Mesenchymal stem cell (in vitro differentiated cells and primary cell): ENCODE measurements around the gene CYP39A1.

ENCODE experiments used
- DNase-seq: peaks from one replicate; pipeline ENCODE4 v3.0.0-alpha.2; 2013
- H2AFZ ChIP-seq: one replicate; pipeline ENCODE4 v1.6.1; 2013; ENCODE audit warnings: low read depth, mild to moderate bottlenecking, control low read depth, inconsistent platforms, low read length, moderate library complexity
- H2AK5ac ChIP-seq: 2 replicates; pipeline ENCODE4 v1.6.1; 2013; ENCODE audit warnings: low read length, moderate library complexity, mild to moderate bottlenecking, inconsistent platforms; ENCODE audit not compliant: severe bottlenecking
- H2BK120ac ChIP-seq: one replicate; pipeline ENCODE4 v1.6.1; 2013; ENCODE audit warnings: low read depth, mild to moderate bottlenecking, inconsistent platforms, low read length, moderate library complexity
- H2BK12ac ChIP-seq, 2 experiments: one replicate each; pipeline ENCODE4 v1.6.1; 2013; ENCODE audit warnings: inconsistent platforms in 2 of 2, low read length in 2 of 2, mild to moderate bottlenecking in 2 of 2, moderate library complexity in 2 of 2, control low read depth in 1 of 2
- H2BK15ac ChIP-seq: one replicate; pipeline ENCODE4 v1.6.1; 2013; ENCODE audit warnings: mild to moderate bottlenecking, low read depth, inconsistent platforms; ENCODE audit not compliant: poor library complexity, severe bottlenecking
- H2BK5ac ChIP-seq: 2 replicates; pipeline ENCODE4 v1.6.1; 2013; ENCODE audit warnings: low read depth, mild to moderate bottlenecking, low read length, control low read depth, inconsistent platforms; ENCODE audit not compliant: poor library complexity, severe bottlenecking
- H3K14ac ChIP-seq, 2 experiments: one replicate each; pipeline ENCODE4 v1.6.1; 2013; ENCODE audit warnings: inconsistent platforms in 2 of 2, low read length in 2 of 2, control low read depth in 1 of 2, mild to moderate bottlenecking in 1 of 2, moderate library complexity in 1 of 2
- H3K18ac ChIP-seq, 2 experiments: one replicate each; pipeline ENCODE4 v1.6.1; 2013; ENCODE audit warnings: inconsistent platforms in 2 of 2, low read length in 2 of 2, control low read depth in 1 of 2, low read depth in 1 of 2, mild to moderate bottlenecking in 1 of 2
- H3K23ac ChIP-seq, 2 experiments: one replicate each; pipeline ENCODE4 v1.6.1; 2013; ENCODE audit warnings: inconsistent platforms in 2 of 2, low read length in 2 of 2, mild to moderate bottlenecking in 2 of 2, moderate library complexity in 2 of 2, control low read depth in 1 of 2
- H3K27ac ChIP-seq: 2 replicates; pipeline ENCODE4 v1.5.1; 2013; ENCODE audit warnings: mild to moderate bottlenecking, moderate library complexity, low read length, control low read depth, inconsistent platforms; ENCODE audit not compliant: poor library complexity, severe bottlenecking
- H3K27me3 ChIP-seq, 2 experiments: 2 replicates each; pipeline versions ENCODE4 v1.6.1 to v1.7.0; 2013; ENCODE audit warnings: low read length in 2 of 2, mild to moderate bottlenecking in 2 of 2, moderate library complexity in 2 of 2, control low read depth in 1 of 2, inconsistent platforms in 1 of 2; ENCODE audit not compliant: control insufficient read depth in 1 of 2, insufficient read depth in 1 of 2
- H3K36me3 ChIP-seq, 2 experiments: 2 replicates each; pipeline versions ENCODE4 v1.6.1 to v1.7.0; 2013; ENCODE audit warnings: low read length in 2 of 2, control low read depth in 1 of 2, inconsistent platforms in 1 of 2, low read depth in 1 of 2, mild to moderate bottlenecking in 1 of 2; ENCODE audit not compliant: insufficient read depth in 2 of 2, control insufficient read depth in 1 of 2
- H3K4ac ChIP-seq, 2 experiments: one replicate each; pipeline ENCODE4 v1.6.1; 2013; ENCODE audit warnings: inconsistent platforms in 2 of 2, low read length in 2 of 2, mild to moderate bottlenecking in 2 of 2, moderate library complexity in 2 of 2, control low read depth in 1 of 2, low read depth in 1 of 2
- H3K4me1 ChIP-seq: 2 replicates; pipeline ENCODE4 v1.6.1; 2013; ENCODE audit warnings: low read depth, low read length, control low read depth; ENCODE audit not compliant: control insufficient read depth, insufficient read depth
- H3K4me2 ChIP-seq: 2 replicates; pipeline ENCODE4 v1.6.1; 2013; ENCODE audit warnings: low read length, mild to moderate bottlenecking, inconsistent platforms; ENCODE audit not compliant: poor library complexity, severe bottlenecking
- H3K4me3 ChIP-seq, 2 experiments: 2 replicates each; pipeline versions ENCODE4 v1.5.1 to v1.7.0; 2013; ENCODE audit warnings: low read length in 2 of 2, mild to moderate bottlenecking in 2 of 2, control low read depth in 1 of 2, low read depth in 1 of 2; ENCODE audit not compliant: insufficient read depth in 1 of 2
- H3K79me1 ChIP-seq: replicated peaks from 2 replicates; pipeline ENCODE4 v1.6.1; 2013; ENCODE audit warnings: mild to moderate bottlenecking, control low read depth, low read length, inconsistent platforms; ENCODE audit not compliant: poor library complexity, severe bottlenecking
- H3K9ac ChIP-seq: 2 replicates; pipeline ENCODE4 v1.7.0; 2013; ENCODE audit warnings: mild to moderate bottlenecking, low read length, moderate library complexity
- H3K9me3 ChIP-seq: 2 replicates; pipeline ENCODE4 v1.7.0; 2013; ENCODE audit warnings: mild to moderate bottlenecking, low read length; ENCODE audit not compliant: control insufficient read depth
- H4K8ac ChIP-seq: one replicate; pipeline ENCODE4 v1.6.1; 2013; ENCODE audit warnings: inconsistent platforms, mild to moderate bottlenecking, low read length, moderate library complexity
- H4K91ac ChIP-seq: one replicate; pipeline ENCODE4 v1.6.1; 2013; ENCODE audit warnings: mild to moderate bottlenecking, low read length, inconsistent platforms
- WGBS: methylation state at CpG from one replicate; pipeline ENCODE4 v1.1.7; 2013; ENCODE audit warnings: mixed read lengths; 5-methylcytosine and 5-hydroxymethylcytosine counted together

Gene CYP39A1

GRCh38 chr6:46690141-46690755 is 37.6 kb upstream of the CYP39A1 start:
- no peak overlapping the region for H2AK5ac ChIP-seq
- H4K8ac ChIP-seq = no peak overlapping the region
- DNase-seq = no peak
- H3K27me3 ChIP-seq = no peaks in the 10 kb centered on the region
- no peaks in the 10 kb centered on the region for H3K4me1 ChIP-seq
- H3K4me2 ChIP-seq = no peak overlapping the region
- H3K36me3 ChIP-seq = no peaks in the 10 kb centered on the region
- no peak overlapping the region for H4K91ac ChIP-seq
- no peaks in the 10 kb centered on the region for H3K9me3 ChIP-seq
- no peak overlapping the region for H3K4me3 ChIP-seq
- no peak overlapping the region for H2BK15ac ChIP-seq
- H2BK12ac ChIP-seq = no peak overlapping the region
- no peak overlapping the region for H3K9ac ChIP-seq
- H3K79me1 ChIP-seq = no peaks in the 10 kb centered on the region
- no peak overlapping the region for H3K18ac ChIP-seq
- H2BK5ac ChIP-seq = no peak overlapping the region
- H3K4ac ChIP-seq = no peak overlapping the region
- 85% methylated on average over 2 of the region's 2 CpGs for WGBS
- H3K23ac ChIP-seq = no peak overlapping the region
- H2BK120ac ChIP-seq = no peak overlapping the region
- no peak overlapping the region for H3K14ac ChIP-seq
- H2AFZ ChIP-seq = no peak overlapping the region
- H3K27ac ChIP-seq = no peak overlapping the region

GRCh38 chr6:46689657-46690056 is 37.0 kb upstream of the CYP39A1 start:
- H3K9me3 ChIP-seq = no peaks in the 10 kb centered on the region
- no peak overlapping the region for H2BK5ac ChIP-seq
- no peaks in the 10 kb centered on the region for H3K79me1 ChIP-seq
- no peak overlapping the region for H3K9ac ChIP-seq
- H3K4me2 ChIP-seq = no peak overlapping the region
- H4K8ac ChIP-seq = no peak overlapping the region
- H2BK12ac ChIP-seq = no peak overlapping the region
- H3K23ac ChIP-seq = no peak overlapping the region
- H4K91ac ChIP-seq = no peak overlapping the region
- no peak overlapping the region for H3K4me3 ChIP-seq
- H3K27me3 ChIP-seq = no peaks in the 10 kb centered on the region
- H3K36me3 ChIP-seq = no peaks in the 10 kb centered on the region
- no peak overlapping the region for H2AFZ ChIP-seq
- no peak overlapping the region for H3K18ac ChIP-seq
- H3K27ac ChIP-seq = no peak overlapping the region
- no peak overlapping the region for H2BK120ac ChIP-seq
- no peaks in the 10 kb centered on the region for H3K4me1 ChIP-seq
- no peak for DNase-seq
- no peak overlapping the region for H2AK5ac ChIP-seq
- no peak overlapping the region for H3K4ac ChIP-seq
- WGBS = 85% methylated on average over 3 of the region's 3 CpGs
- no peak overlapping the region for H2BK15ac ChIP-seq
- no peak overlapping the region for H3K14ac ChIP-seq

GRCh38 chr6:46688966-46689335 is 36.3 kb upstream of the CYP39A1 start:
- H3K4me1 ChIP-seq = no peaks in the 10 kb centered on the region
- H3K27me3 ChIP-seq = no peaks in the 10 kb centered on the region
- DNase-seq = no peak
- H3K4ac ChIP-seq = no peak overlapping the region
- no peaks in the 10 kb centered on the region for H3K9me3 ChIP-seq
- H3K23ac ChIP-seq = no peak overlapping the region
- H3K14ac ChIP-seq = no peak overlapping the region
- H3K36me3 ChIP-seq = no peaks in the 10 kb centered on the region
- H3K79me1 ChIP-seq = no peaks in the 10 kb centered on the region
- no peak overlapping the region for H4K8ac ChIP-seq
- no peak overlapping the region for H2BK5ac ChIP-seq
- no peak overlapping the region for H3K4me3 ChIP-seq
- H2AK5ac ChIP-seq = no peak overlapping the region
- H3K9ac ChIP-seq = no peak overlapping the region
- H4K91ac ChIP-seq = no peak overlapping the region
- no peak overlapping the region for H2BK12ac ChIP-seq
- 95% methylated on average over 13 of the region's 13 CpGs for WGBS
- H2BK15ac ChIP-seq = no peak overlapping the region
- no peak overlapping the region for H3K4me2 ChIP-seq
- no peak overlapping the region for H2AFZ ChIP-seq
- no peak overlapping the region for H2BK120ac ChIP-seq
- no peak overlapping the region for H3K18ac ChIP-seq
- H3K27ac ChIP-seq = no peak overlapping the region

GRCh38 chr6:46688117-46688965 is 35.7 kb upstream of the CYP39A1 start:
- Histone ChIP-seq H4K8ac (no peak overlapping the region), H3K79me1 (no peaks in the 10 kb centered on the region), H2BK120ac (no peak overlapping the region), H2AK5ac (no peak overlapping the region), H3K14ac (no peak overlapping the region), H3K4ac (no peak overlapping the region), H4K91ac (no peak overlapping the region), H2BK5ac (no peak overlapping the region), H3K36me3 (no peaks in the 10 kb centered on the region), H3K4me1 (no peaks in the 10 kb centered on the region), H2BK15ac (no peak overlapping the region), H3K27me3 (no peaks in the 10 kb centered on the region), H3K23ac (no peak overlapping the region), H3K4me2 (no peak overlapping the region), H3K9ac (no peak overlapping the region), H2BK12ac (no peak overlapping the region), H2AFZ (no peak overlapping the region), H3K9me3 (no peaks in the 10 kb centered on the region), H3K4me3 (no peak overlapping the region), H3K27ac (no peak overlapping the region), H3K18ac (no peak overlapping the region)
- WGBS = 98% methylated on average over 85 of the region's 85 CpGs
- DNase-seq = no peak
